Putamen (tissue), 1 donor: ENCODE results near the gene HYLS1.
"Not testable (repeated sequence)": the region's sequence is repeated elsewhere in the genome, so short reads cannot be mapped to it uniquely, and the experiment has no call there.

Source experiments
- DNase-seq: peaks from one replicate; pipeline ENCODE4 v3.0.0-alpha.2; 2016; ENCODE audit warnings: low spot score

Gene HYLS1

DNA sequence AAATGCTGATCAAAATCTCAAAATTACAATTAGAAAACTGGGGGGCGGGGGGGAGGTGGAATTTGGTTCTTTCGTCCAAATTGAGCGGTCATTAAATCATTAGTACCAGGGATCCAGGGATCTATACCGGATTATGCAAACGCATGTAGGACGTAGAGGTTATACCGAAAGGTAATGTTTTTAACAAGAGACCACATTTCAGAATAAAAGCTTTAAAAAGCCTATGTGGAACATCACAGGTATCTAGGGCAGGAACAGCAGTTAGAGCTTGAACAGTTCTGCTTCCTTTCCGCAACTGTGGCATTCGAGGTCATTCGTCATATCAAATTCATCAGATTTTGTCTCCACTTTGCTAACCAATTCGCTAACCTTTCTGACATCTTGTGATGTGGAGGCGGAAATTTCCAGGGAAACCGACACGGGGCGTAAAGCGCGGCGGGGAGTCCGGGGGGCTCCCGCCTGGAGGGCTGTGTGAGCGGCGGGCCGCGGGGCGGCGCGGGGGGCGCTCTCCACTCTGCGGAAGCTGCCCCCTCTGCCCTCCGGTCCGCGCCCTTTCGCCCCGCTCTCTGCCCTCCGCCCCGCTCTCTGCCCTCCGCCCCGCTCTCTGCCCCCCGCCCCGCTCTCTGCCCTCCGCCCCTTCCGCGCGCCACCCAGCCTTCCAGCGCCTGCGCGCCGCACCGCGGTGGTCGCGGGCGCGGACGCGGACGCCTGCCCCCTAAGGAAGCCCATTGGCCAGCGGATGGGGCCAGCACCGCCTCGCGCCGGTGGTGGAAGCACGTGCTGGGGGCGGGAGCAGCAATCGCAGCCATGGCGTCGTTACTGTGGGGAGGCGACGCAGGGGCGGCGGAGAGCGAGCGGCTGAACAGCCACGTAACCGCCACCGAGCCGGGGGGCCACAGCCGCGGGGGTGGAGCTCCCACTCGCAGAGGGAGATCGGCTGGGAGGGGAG lies 16.5 kb downstream of the HYLS1 start, which contains the start of gene DDX25:
Gene DDX25, plus strand, starts transcription at position 798 of the 949 bp plus-strand sequence. Its CDS starts 10 bp downstream, at position 808.
- peak; percentile 70 for DNase-seq

- no peak for DNase-seq
Measured at GRCh38 chr11:125904678-125905077, 17.2 kb downstream of the HYLS1 start.

DNA sequence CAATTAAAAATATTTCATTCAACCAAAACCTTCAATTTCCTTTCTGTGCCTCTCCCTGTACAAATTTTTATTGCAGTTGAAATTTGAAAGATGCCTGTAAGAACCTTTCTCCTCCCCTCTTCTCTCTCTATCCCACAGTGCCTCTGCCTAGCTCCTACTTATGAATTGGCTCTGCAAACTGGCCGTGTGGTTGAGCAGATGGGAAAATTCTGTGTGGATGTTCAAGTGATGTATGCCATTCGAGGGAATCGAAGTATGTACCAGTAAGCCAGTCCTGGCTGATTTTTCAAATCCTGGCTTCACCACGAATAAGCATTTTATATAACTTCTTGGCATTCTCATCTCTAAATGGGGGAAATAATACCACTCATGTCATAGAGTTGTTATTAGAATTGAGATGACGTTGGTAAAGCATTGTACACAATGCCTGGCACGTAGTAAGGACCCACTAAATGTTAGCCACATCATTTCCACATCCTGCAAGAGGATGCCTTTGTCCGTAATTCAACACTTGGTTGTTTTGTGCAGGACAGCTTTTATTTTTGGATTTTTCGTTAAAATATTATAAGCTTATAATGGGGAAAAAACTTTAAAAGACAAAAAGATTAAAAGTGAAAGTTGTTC lies 22.9 kb downstream of the HYLS1 start:
- DNase-seq: no peak

GRCh38 chr11:125914601-125915000 lies 27.1 kb downstream of the HYLS1 start:
- not testable (repeated sequence) for DNase-seq

DNA sequence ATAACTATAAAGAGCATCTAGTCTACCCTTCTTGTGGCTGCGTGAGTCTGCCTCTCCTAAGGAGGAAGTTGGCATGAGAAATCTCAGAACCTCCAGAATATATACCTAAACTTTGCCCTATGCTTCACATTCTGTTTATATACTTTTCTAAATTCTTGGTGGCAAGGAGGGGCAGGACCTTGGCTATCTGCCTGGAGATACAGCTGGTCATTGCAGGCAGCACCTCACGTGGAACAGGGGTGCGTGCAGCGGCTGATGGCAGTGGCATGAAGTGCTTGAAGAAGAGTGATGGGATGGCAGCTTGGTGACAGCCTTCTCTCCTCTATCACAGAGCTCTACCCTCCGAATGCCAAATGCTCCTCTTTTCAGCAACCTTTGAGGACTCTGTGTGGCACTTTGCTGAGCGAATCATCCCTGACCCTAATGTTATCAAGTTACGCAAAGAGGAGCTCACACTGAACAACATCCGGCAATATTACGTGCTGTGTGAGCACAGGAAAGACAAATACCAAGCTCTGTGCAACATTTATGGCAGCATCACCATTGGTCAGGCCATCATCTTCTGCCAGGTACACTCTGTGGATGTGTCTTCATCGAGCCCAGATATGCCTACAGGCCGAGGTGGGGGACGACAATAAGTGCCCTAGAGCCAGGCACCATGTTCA lies 29.3 kb downstream of the HYLS1 start:
- DNase-seq: no peak

- DNase-seq: no peak
Measured at GRCh38 chr11:125918140-125918840, 30.8 kb downstream of the HYLS1 start.

GRCh38 chr11:125921042-125921441 lies 33.6 kb downstream of the HYLS1 start:
- no peak for DNase-seq

GRCh38 chr11:125922156-125922555 lies 34.7 kb downstream of the HYLS1 start:
- no peak for DNase-seq

GRCh38 chr11:125923012-125923579 lies 35.6 kb downstream of the HYLS1 start:
- peak; percentile 59 for DNase-seq

DNA sequence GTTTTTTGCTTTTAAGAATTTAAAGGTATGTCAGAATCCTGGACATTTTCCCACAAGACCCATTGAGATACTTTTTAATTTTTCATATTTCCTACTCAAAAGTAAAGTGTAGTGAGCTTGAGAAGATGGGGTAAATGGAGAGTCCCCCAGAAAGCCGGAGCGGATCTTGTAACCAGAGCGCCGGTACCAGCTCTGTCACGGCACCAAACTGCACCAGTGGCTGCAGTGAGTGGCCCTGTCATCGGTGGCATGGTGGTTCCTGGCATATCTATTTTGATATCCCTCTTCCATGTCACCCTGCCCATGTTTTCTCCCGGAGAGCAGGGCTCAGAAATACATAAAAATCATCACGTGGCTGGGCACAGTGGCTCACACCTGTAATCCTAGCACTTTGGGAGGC lies 36.2 kb downstream of the HYLS1 start:
- DNase-seq: no peak

- no peak for DNase-seq
Measured at GRCh38 chr11:125924384-125925007, 37.0 kb downstream of the HYLS1 start.

DNA sequence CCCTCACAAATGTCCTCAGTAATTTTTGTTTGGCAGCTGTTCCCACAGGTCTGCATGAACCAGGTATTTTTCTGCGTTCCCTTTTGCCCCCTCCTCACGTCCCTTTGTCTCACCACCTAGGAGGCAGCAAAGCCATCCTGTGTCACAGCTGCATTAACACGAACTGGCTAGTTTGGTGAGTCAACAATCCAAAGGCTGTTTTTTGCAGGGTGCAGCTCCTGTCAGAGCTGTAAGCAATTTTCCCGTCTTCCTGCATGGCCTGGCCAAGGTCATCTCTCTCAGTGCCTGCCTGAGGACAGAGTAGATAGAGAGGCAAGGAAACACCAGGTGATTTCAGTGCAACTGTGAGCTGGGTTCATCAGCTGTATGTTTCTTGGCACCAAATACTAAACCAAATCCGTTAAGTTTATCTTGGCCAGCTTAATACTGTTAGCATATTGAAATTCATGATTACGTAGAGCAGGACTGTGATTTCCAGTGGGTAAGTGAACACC lies 37.8 kb downstream of the HYLS1 start:
- DNase-seq: no peak

DNA sequence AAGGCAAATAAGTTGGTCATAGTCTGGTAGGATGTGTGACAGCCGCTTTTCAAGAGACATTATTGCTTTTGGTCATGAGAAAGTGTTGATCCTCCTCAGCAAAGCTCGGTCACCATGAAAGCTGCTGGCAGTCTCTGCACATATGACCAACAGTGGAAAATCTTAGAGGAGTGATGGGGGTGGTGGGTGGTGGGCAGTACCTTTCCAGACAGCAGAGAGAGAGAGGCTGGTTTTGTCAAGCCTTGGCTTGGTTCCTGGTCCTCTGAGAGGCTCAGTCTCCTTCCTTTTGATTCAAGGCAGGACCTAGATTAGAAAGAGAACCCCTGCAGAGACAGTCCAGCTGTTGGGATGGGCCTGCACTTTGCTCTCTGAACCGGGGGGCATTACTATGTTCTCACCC lies 38.3 kb downstream of the HYLS1 start:
- no peak for DNase-seq

DNA sequence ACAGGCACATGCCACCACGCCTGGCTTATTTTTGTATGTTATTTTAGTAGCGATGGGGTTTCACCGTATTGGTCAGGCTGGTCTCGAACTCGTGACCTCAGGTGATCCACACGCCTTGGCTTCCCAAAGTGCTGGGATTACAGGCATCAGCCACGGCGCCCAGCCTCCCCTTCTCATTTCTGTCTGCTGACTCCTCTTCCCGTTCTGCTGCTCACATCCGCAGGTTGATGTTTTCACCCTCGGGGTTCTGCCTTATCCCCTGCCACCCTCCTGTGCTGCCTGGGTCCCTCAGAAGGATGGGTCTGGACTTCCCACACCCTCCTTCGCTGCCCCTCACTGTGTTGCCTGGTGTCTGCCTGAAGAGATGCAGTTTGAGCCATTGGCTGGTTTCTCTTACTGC lies 39.2 kb downstream of the HYLS1 start:
- no peak for DNase-seq

GRCh38 chr11:125929445-125930075 lies 42.1 kb downstream of the HYLS1 start:
- DNase-seq: no peak

GRCh38 chr11:125930076-125930450 lies 42.6 kb downstream of the HYLS1 start:
- DNase-seq: no peak

DNA sequence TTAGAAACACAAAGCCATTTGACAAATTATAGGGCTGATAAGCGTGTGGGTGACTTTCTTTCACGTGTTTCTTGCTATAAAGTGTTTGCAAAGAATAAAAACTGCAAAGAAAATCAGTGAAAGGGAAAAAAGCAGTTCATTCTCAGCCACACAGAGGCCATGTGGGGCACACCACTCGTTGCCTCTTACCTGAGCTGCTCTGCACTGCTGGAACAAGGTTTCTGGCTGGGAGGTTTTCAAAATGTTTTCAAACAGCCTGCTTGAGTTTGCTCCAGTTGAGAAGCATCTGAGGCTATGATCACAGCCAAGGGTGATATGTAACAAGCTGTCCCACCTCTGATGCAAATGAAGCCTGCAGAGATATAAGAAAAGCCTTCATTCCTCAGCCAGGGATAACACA lies 43.6 kb downstream of the HYLS1 start:
- DNase-seq: no peak

DNA sequence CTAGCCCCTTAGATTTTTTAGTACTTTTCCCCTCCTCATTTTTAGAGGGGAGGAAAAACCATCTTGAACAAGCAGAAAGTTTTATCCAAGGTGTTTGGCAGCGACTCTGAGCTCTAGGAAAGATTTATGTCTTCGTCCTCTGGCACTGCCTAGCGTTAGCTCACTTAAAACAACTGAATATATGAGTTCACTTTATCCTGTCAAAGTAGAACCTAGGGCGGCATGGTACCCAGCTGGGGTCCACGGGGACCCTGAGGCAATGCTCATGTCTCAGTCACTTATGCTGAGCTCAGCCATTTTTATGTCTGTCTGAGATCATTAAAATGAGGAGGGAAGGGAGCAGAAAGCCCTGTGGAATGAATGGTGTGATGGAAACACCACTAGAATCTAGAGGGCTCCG lies 44.2 kb downstream of the HYLS1 start:
- no peak for DNase-seq

- no peak for DNase-seq
Measured at GRCh38 chr11:125932301-125932700, 44.8 kb downstream of the HYLS1 start.

DNA sequence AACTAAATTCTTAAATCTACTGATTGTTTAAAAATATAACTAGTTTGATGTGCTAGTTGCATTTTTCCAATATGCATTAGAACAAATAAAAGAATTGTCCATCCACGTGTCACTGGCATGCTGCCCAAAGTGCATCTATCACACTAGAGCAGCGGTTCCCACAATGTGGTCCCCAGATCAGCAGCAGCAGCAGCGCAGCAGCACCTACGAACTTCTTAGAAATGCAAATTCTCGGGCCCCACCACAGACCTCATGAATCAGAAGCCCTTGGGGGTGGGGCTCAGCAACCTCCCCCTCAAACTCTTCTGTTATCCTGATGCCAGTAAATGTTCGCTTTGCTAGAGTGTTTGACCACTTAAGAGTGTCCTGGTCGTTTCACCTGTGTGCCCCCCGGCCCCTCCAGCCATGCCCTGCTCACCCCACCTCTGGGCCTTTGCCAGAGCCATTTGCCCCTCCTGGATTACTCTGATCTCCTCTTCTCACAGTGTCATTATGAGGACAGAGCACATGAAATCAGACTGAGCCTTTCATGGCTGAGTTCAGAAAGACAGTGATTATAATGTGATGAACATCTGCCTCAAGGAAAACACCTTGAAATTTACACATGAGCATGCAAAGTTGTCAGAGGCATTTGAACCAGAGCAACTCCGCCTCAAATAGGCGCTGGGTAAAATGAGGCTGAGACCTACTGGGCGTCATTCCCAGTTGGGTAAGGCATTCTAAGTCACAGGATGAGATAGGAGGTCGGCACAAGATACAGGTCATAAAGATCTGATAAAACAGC lies 45.8 kb downstream of the HYLS1 start:
- no peak for DNase-seq
